Neural progenitor cell (in vitro differentiated cells): ENCODE data around the gene CD22.

Experiments used
- CTCF ChIP-seq: fragments of 200-600 bp; sonication (generic); IDR thresholded peaks from 2 replicates; pipeline ENCODE4 v1.5.1; 2017; ENCODE audit warnings: antibody characterized with exemption, mild to moderate bottlenecking
- EZH2 ChIP-seq: fragments of 200-600 bp; sonication (generic); IDR thresholded peaks from 2 replicates; pipeline ENCODE4 v1.6.1; 2017; ENCODE audit warnings: antibody characterized with exemption, mild to moderate bottlenecking, moderate library complexity
- EZH2phosphoT487 ChIP-seq: fragments of 200-600 bp; sonication (generic); IDR thresholded peaks from 2 replicates; pipeline ENCODE4 v1.6.1; 2017; ENCODE audit warnings: antibody characterized with exemption

GRCh38 chr19:35294328-35294727 is 34.7 kb upstream of the CD22 start:
- TF ChIP-seq CTCF (no peak), EZH2 (no peak), EZH2phosphoT487 (no peak)
